Ovary (tissue), 3 donors: Measurements from ENCODE around the gene OR2W3.

Experiments
- EP300 ChIP-seq: sonication (generic); formaldehyde crosslinking; IDR thresholded peaks from one replicate; pipeline ENCODE4 v1.6.1; 2017; ENCODE audit warnings: antibody characterized with exemption
- TF ChIP-seq, protein P1 (sequence below), 3 donors: fragments of 450-650 bp in 2 of 3; fragments of 200-600 bp in 1 of 3; IDR thresholded peaks; one replicate each; pipeline versions ENCODE4 v1.5.1 to v1.8.0; 2016 to 2022; ENCODE audit warnings: antibody characterized with exemption in 3 of 3, mild to moderate bottlenecking in 1 of 3
- donor health status: DM: no; HTN: no; CAD: no.

DNA sequence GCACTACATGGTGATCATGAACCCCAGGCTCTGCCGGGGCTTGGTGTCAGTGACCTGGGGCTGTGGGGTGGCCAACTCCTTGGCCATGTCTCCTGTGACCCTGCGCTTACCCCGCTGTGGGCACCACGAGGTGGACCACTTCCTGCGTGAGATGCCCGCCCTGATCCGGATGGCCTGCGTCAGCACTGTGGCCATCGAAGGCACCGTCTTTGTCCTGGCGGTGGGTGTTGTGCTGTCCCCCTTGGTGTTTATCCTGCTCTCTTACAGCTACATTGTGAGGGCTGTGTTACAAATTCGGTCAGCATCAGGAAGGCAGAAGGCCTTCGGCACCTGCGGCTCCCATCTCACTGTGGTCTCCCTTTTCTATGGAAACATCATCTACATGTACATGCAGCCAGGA is 589 bp downstream of the OR2W3 start:
- TF ChIP-seq, protein P1, sequence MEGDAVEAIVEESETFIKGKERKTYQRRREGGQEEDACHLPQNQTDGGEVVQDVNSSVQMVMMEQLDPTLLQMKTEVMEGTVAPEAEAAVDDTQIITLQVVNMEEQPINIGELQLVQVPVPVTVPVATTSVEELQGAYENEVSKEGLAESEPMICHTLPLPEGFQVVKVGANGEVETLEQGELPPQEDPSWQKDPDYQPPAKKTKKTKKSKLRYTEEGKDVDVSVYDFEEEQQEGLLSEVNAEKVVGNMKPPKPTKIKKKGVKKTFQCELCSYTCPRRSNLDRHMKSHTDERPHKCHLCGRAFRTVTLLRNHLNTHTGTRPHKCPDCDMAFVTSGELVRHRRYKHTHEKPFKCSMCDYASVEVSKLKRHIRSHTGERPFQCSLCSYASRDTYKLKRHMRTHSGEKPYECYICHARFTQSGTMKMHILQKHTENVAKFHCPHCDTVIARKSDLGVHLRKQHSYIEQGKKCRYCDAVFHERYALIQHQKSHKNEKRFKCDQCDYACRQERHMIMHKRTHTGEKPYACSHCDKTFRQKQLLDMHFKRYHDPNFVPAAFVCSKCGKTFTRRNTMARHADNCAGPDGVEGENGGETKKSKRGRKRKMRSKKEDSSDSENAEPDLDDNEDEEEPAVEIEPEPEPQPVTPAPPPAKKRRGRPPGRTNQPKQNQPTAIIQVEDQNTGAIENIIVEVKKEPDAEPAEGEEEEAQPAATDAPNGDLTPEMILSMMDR (IDR thresholded peaks at IDR 0.05), result no peak
- no peak for TF ChIP-seq EP300
